Kidney (tissue), 14 donors: Measurements from ENCODE around the gene PTGER3. TPM values are rescaled to one million over a fixed set of nuclear protein-coding genes. Genes with fewer than 3 reads are reported as not detected.

Experiments
- DNase-seq, 5 donors: peaks; one replicate each; pipeline ENCODE4 v3.0.0-alpha.2; 2013 to 2020
- FAIRE-seq: peaks from 2 replicates; lab custom pipeline; 2012; peaks lifted over from hg19 to GRCh38; lab: Jason Lieb, UNC
- H3K27ac ChIP-seq, 2 donors: one replicate each; pipeline ENCODE4 v1.7.0; 2013; ENCODE audit warnings: low read depth in 2 of 2, low read length in 2 of 2, inconsistent platforms in 1 of 2
- H3K27me3 ChIP-seq: one replicate; pipeline ENCODE4 v1.7.1; 2013; ENCODE audit warnings: low read length, inconsistent platforms; ENCODE audit not compliant: control insufficient read depth, insufficient read depth
- H3K36me3 ChIP-seq, 3 donors: one replicate each; pipeline versions ENCODE4 v1.7.0 to v1.7.1; 2013; ENCODE audit warnings: low read length in 3 of 3, control low read depth in 1 of 3, inconsistent platforms in 1 of 3; ENCODE audit not compliant: insufficient read depth in 3 of 3, control insufficient read depth in 2 of 3
- H3K4me1 ChIP-seq, 3 donors: one replicate each; pipeline versions ENCODE4 v1.7.0 to v1.7.1; 2013; ENCODE audit warnings: low read length in 3 of 3, inconsistent platforms in 1 of 3, low read depth in 1 of 3; ENCODE audit not compliant: control insufficient read depth in 2 of 3, insufficient read depth in 2 of 3
- H3K4me3 ChIP-seq, 3 donors: one replicate each; pipeline versions ENCODE4 v1.7.0 to v1.8.1; 2013; ENCODE audit warnings: low read length in 3 of 3, control low read depth in 1 of 3, inconsistent platforms in 1 of 3
- H3K9ac ChIP-seq, 3 donors: one replicate each; pipeline versions ENCODE4 v1.7.0 to v1.7.1; 2013; ENCODE audit warnings: low read length in 3 of 3, control low read depth in 1 of 3, inconsistent platforms in 1 of 3
- H3K9me3 ChIP-seq, 3 donors: one replicate each; pipeline versions ENCODE4 v1.7.0 to v1.7.1; 2013; ENCODE audit warnings: low read length in 3 of 3, control low read depth in 1 of 3, inconsistent platforms in 1 of 3; ENCODE audit not compliant: control insufficient read depth in 2 of 3, insufficient read depth in 1 of 3
- CTCF ChIP-seq: IDR thresholded peaks from 3 replicates; pipeline ENCODE4 v1.5.1; 2012; ENCODE audit warnings: mild to moderate bottlenecking, moderate library complexity, borderline replicate concordance; ENCODE audit not compliant: insufficient read depth; ENCODE audit errors: extremely low read depth
- intact Hi-C: fragments of 100-400 bp; cut with DNase I; formaldehyde crosslinking; loops from one replicate; pipeline ENCODE4 v1.11.1; 2022
- polyA plus RNA-seq: library from polyadenylated mRNA; stranded (reverse); fragments of 350-450 nt; fragmentation: Illumina TruSeq; extraction: RNeasy Lipid Tissue Mini Kit (QIAGEN cat#74804); gene quantifications from one replicate; pipeline ENCODE4 v1.2.3, GENCODE V29; 2014; ENCODE audit warnings: low read depth, low replicate concordance; ENCODE audit not compliant: insufficient read depth
- total RNA-seq: library from RNA; stranded (reverse); fragmentation: NEBNext Ultra II Directional; extraction: Animal tissue kit (Norgen Biotek cat#: 25700); gene quantifications from one replicate; pipeline ENCODE4 v1.2.1, GENCODE V29; 2021
- donor health status: control.
- donor health status: control.
- donor health status: control.
- donor health status: control.
- donor health status: control.
- donor health status: DM: yes; HTN: yes; CAD: no.
- donor health status: Normal renal cell carcinoma (clear cell type).

The PTGER3 gene
- total and polyA plus RNA-seq, 2 donors from 2014 or later = 9.0 to 102 TPM

- Histone ChIP-seq H3K4me1 (peaks cover 0 to 11% (median 0%) of the 10 kb centered on the region in 3 donors), H3K27me3 (no peaks in the 10 kb centered on the region), H3K9ac (peak within 1 kb of the TSS; percentile 62 to 95 (median 89)), H3K9me3 (no peaks in the 10 kb centered on the region), H3K4me3 (peak within 1 kb of the TSS; percentile 92 to 97 (median 93)), H3K27ac (peak within 1 kb of the TSS; percentile 83 to 96), H3K36me3 (peaks cover 0 to 6% (median 1%) of the 10 kb centered on the region in 3 donors)
- intact Hi-C loops = no loop called here
- TF ChIP-seq CTCF = peak; percentile 52
- FAIRE-seq (peak; percentile 96), DNase-seq (peak; percentile 92 to 98 (median 94))
Measured at GRCh38 chr1:71080739-71081696, 33.4 kb upstream of the PTGER3 start, which contains the start of gene ZRANB2. TSS of gene ZRANB2 (minus strand) at chr1:71081035. CDS start at chr1:71080995, 40 bp downstream.

- H3K36me3 ChIP-seq = peaks cover 2 to 14% (median 8%) of the 10 kb centered on the region in 3 donors
- DNase-seq (peak in 3 of 5 donors; percentile 32 to 51 (median 50)), FAIRE-seq (no peak)
- H3K9ac ChIP-seq = peak overlapping the region; percentile 62 to 95 (median 89)
- peak overlapping the region; percentile 92 to 97 (median 93) for H3K4me3 ChIP-seq
- no peaks in the 10 kb centered on the region for H3K27me3 ChIP-seq
- intact Hi-C loops = no loop called here
- peaks cover 0 to 11% (median 0%) of the 10 kb centered on the region in 3 donors for H3K4me1 ChIP-seq
- no peaks in the 10 kb centered on the region for H3K9me3 ChIP-seq
- H3K27ac ChIP-seq = peak overlapping the region; percentile 83 to 96
- TF ChIP-seq CTCF = no peak
Measured at GRCh38 chr1:71080230-71080738, 32.7 kb upstream of the PTGER3 start.

DNA sequence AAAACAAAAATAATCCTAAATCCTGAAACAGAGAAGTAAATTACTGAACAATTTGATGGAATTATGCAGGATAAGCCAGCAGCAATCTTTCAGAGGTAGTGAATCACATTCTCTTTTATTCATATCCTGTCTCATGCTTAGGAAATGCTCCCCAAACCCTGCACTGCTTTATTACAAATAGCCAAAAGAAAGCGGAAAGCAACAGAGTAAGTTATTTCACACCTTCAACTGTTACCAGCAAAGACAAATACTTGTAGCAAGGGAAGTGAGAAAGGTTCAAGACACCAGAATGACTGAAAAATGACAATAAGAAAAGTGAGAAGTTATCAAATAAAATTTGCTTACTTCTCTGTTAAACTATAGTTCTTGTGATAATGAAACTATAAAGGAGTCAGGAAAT lies 27.1 kb upstream of the PTGER3 start:
- H3K27ac ChIP-seq = no peak overlapping the region
- no peak for FAIRE-seq
- peaks cover 0 to 10% (median 0%) of the 10 kb centered on the region in 3 donors for H3K4me1 ChIP-seq
- intact Hi-C loops = no loop called here
- no peak for DNase-seq
- H3K9ac ChIP-seq = no peak overlapping the region
- no peaks in the 10 kb centered on the region for H3K9me3 ChIP-seq
- H3K4me3 ChIP-seq = no peak overlapping the region
- no peak for TF ChIP-seq CTCF
- H3K36me3 ChIP-seq = peaks cover 15 to 53% (median 27%) of the 10 kb centered on the region in 3 donors
- H3K27me3 ChIP-seq = no peaks in the 10 kb centered on the region
